Gastroesophageal sphincter (tissue), 4 donors: ENCODE measurements around the gene RNF43. TPM values are rescaled to one million over a fixed set of nuclear protein-coding genes. Genes with fewer than 3 reads are reported as not detected.

Experiments
- ATAC-seq: fragments of 150-250 bp; one replicate; pipeline ENCODE4 v1.9.1; 2016; ENCODE audit warnings: mild to moderate bottlenecking, moderate library complexity
- H3K27ac ChIP-seq, 4 donors: fragments of 200-600 bp; sonication (generic) in 3 of 4; 1 replicate in 3 of 4; 2 replicates in 1 of 4; pipeline ENCODE4 v1.5.1; 2016 to 2019
- H3K27me3 ChIP-seq: fragments of 200-600 bp; sonication (generic); one replicate; pipeline ENCODE4 v1.5.1; 2019
- H3K36me3 ChIP-seq, 2 donors: fragments of 200-600 bp; sonication (generic); one replicate each; pipeline ENCODE4 v1.5.1; 2019; ENCODE audit warnings: control low read depth in 1 of 2
- H3K4me1 ChIP-seq, 3 donors: fragments of 200-600 bp; sonication (generic); 1 replicate in 2 of 3; 2 replicates in 1 of 3; pipeline ENCODE4 v1.5.1; 2016 to 2019; ENCODE audit warnings: control low read depth in 2 of 3
- H3K4me3 ChIP-seq, 2 donors: fragments of 200-600 bp; sonication (generic); one replicate each; pipeline ENCODE4 v1.5.1; 2019; ENCODE audit warnings: mild to moderate bottlenecking in 1 of 2, moderate library complexity in 1 of 2
- H3K9me3 ChIP-seq, 3 donors: fragments of 200-600 bp; sonication (generic); one replicate each; pipeline ENCODE4 v1.5.1; 2017 to 2019; ENCODE audit warnings: control low read depth in 2 of 3
- CTCF ChIP-seq, 4 experiments: fragments of 200-600 bp in 2 of 4; fragments of 450-650 bp in 2 of 4; sonication (generic) in 1 of 4; IDR thresholded peaks; one replicate each; pipeline ENCODE4 v1.5.1; 2017 to 2019; ENCODE audit warnings: antibody characterized with exemption in 4 of 4, mild to moderate bottlenecking in 2 of 4, moderate library complexity in 2 of 4
- EP300 ChIP-seq: sonication (generic); formaldehyde crosslinking; IDR thresholded peaks from one replicate; pipeline ENCODE4 v1.6.1; 2017; ENCODE audit warnings: antibody characterized with exemption, mild to moderate bottlenecking
- POLR2A ChIP-seq, 2 donors: fragments of 450-650 bp; IDR thresholded peaks; one replicate each; pipeline ENCODE4 v1.6.1; 2017; ENCODE audit warnings: antibody characterized with exemption in 2 of 2, mild to moderate bottlenecking in 2 of 2, moderate library complexity in 1 of 2
- POLR2AphosphoS5 ChIP-seq: sonication (generic); formaldehyde crosslinking; IDR thresholded peaks from one replicate; pipeline ENCODE4 v1.6.1; 2017; ENCODE audit warnings: antibody characterized with exemption
- WGBS, 2 donors: methylation state at CpG; one replicate each; pipeline ENCODE4 v1.1.5; 2018; ENCODE audit warnings: low coverage in 1 of 2; 5-methylcytosine and 5-hydroxymethylcytosine counted together
- total RNA-seq, 4 donors: library from RNA; depleted of rRNA; stranded (reverse); fragments of >200 nt; gene quantifications; one replicate each; pipeline ENCODE4 v1.1.0, GENCODE V29; 2016

Gene RNF43
- total RNA-seq, 4 donors from 2014 or later = 0.16 to 0.79 TPM; not detected in 2

DNA sequence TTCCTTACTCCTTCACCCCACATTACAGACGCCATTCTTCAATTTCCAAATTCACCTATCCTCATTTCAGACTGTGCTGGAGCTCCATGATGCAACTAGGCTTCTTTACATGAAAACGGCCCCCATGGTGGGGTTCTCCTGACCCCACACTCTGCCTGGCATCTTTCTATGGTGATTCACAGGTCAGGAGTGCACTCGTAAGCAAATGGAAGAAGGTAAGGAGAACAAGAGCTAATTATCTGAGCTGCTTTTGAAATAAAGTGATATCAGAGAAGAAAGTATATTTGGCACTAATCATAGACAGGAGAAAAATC is 37.9 kb downstream of the RNF43 start:
- Histone ChIP-seq H3K36me3 (no peaks in the 10 kb centered on the region), H3K9me3 (no peaks in the 10 kb centered on the region), H3K27ac (no peak overlapping the region), H3K4me3 (no peak overlapping the region), H3K27me3 (no peaks in the 10 kb centered on the region), H3K4me1 (no peaks in the 10 kb centered on the region)
- 44 to 100% methylated on average over 1 to 2 of the region's 3 CpGs for WGBS, 2 donors
- TF ChIP-seq POLR2A (IDR thresholded peaks at IDR 0.05) = no peak
- no peak for TF ChIP-seq EP300
- no peak for TF ChIP-seq POLR2AphosphoS5
- TF ChIP-seq CTCF (IDR thresholded peaks at IDR 0.05) = no peak
- no peak for ATAC-seq

DNA sequence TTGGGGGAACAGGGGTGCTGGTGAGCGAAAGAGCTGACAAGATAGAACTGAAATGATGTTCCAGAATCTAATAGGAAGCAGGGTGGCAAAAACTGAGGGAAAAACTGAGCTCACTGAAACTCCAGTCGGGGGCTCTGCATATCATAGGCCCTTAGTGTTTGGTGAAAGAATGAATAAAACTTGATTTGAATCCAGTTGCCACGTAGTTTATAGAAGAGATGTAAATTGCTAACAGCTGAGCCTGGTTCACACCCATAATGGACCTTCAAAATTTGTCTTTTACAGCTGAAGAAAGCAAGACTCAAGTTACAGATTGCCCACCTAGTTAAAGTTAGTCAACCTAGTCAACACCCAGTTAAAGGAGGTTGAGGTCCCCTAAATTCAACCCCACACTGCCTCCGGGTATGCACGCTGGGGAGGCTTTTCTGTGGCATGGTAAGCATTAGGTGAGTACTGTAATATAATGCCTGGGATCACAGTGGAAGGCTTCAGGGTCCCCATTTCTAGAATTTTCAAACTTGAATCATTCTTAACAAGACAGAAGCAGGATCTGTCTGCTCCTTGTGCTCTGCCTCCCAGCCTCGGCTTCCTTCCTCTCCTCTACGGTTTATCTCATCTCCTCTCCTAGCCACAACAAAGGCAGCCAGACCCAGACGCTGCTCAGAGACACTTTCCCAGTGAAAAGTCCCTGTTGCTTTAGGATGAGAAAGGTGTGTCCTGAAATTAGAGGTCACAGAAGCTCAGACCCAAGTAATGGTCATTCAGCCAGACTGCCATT is 38.4 kb downstream of the RNF43 start:
- TF ChIP-seq EP300 (no peak), CTCF (IDR thresholded peaks at IDR 0.05) (no peak), POLR2AphosphoS5 (no peak), POLR2A (IDR thresholded peaks at IDR 0.05) (no peak)
- Histone ChIP-seq H3K4me1 (no peaks in the 10 kb centered on the region), H3K27ac (no peak overlapping the region), H3K9me3 (no peaks in the 10 kb centered on the region), H3K36me3 (no peaks in the 10 kb centered on the region), H3K4me3 (no peak overlapping the region), H3K27me3 (no peaks in the 10 kb centered on the region)
- 58 to 61% methylated on average over 6 to 8 of the region's 8 CpGs for WGBS, 2 donors
- no peak for ATAC-seq

DNA sequence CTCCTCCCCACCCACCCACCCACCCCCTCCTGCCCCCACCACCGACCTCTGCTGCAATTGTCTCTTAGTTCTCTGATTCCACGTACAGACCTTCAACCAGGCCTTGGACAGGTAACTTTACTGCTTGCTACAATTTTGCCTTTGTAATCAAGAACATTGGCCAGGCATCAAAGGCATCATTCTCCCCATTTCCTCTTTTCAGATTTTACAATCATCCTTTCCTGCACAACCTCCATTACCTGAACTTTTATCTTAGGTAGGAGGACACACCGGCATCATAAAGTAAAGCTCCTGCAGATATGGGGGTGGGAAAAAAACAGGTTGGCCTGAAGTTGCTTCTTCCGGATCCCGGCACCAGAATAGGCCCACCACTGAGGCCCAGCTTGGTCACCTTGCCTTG is 39.7 kb downstream of the RNF43 start:
- Histone ChIP-seq H3K4me1 (no peaks in the 10 kb centered on the region), H3K4me3 (no peak overlapping the region), H3K27ac (no peak overlapping the region), H3K27me3 (no peaks in the 10 kb centered on the region), H3K9me3 (no peaks in the 10 kb centered on the region), H3K36me3 (no peaks in the 10 kb centered on the region)
- no peak for ATAC-seq
- WGBS, 2 donors = 76 to 90% methylated on average over 2 to 5 of the region's 5 CpGs
- no peak for TF ChIP-seq EP300
- TF ChIP-seq POLR2AphosphoS5 = no peak

DNA sequence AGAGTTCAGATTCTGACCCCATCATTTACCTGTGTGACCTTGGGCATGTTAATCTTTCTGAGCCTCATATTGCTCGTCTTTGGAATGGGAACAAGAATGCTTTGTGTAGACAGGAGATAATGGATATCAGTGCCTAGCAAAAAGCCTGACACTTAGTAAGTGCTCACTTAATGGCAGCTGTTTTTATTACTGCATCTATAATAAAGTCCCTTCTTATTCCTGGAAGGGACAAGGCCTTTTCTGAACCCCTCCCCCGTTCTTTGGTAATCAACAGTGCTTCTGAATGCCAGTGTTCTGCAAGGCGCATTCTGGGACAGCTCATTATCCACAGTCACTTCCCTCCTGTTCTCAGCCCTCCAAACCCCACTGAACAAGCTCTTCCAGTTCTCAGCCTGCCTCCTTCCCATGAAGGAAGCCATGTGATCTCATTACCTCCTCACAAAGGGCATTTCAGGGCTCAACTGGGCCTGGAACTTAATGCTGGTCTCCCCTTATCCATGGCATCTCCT is 40.2 kb downstream of the RNF43 start:
- H3K36me3 ChIP-seq = no peaks in the 10 kb centered on the region
- H3K27me3 ChIP-seq = no peaks in the 10 kb centered on the region
- H3K4me1 ChIP-seq = no peaks in the 10 kb centered on the region
- H3K9me3 ChIP-seq = no peaks in the 10 kb centered on the region
- WGBS, 2 donors = 65 to 70% methylated on average over 3 of the region's 3 CpGs
- H3K27ac ChIP-seq = no peak overlapping the region
- H3K4me3 ChIP-seq = no peak overlapping the region
- TF ChIP-seq EP300 (no peak), POLR2AphosphoS5 (no peak), CTCF (IDR thresholded peaks at IDR 0.05) (no peak), POLR2A (IDR thresholded peaks at IDR 0.05) (no peak)
- ATAC-seq = no peak

DNA sequence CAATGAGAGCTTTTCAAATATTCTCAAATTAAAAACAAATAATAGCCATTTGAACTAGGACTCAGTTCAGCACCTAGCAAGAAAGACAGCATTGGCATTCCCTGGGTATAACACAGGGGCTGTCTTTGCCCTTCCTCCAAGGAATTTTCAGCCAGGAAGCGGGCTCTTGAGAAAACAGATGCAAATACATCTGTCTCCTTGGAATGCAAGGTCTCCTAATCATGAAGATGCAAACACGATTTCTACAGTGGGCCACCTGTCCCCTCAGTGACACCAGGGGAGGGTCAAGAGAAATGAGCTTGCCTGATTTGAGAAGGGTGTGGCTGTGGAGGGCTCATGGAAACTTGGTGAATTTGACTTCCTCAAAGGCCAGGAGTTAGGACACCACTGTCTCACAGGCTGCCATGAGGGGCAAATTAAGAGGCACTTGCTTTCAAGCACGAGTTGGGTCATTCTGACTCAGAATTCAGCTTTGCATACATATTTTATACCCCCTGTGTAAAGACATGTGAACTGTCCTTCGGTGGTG is 40.8 kb downstream of the RNF43 start:
- H3K4me1 ChIP-seq = no peaks in the 10 kb centered on the region
- ATAC-seq = no peak
- H3K27ac ChIP-seq = no peak overlapping the region
- H3K4me3 ChIP-seq = no peak overlapping the region
- WGBS, 2 donors = 43 to 60% methylated on average over 2 to 4 of the region's 4 CpGs
- H3K36me3 ChIP-seq = no peaks in the 10 kb centered on the region
- no peaks in the 10 kb centered on the region for H3K27me3 ChIP-seq
- TF ChIP-seq POLR2AphosphoS5 = no peak
- TF ChIP-seq POLR2A (IDR thresholded peaks at IDR 0.05) = no peak
- TF ChIP-seq CTCF (IDR thresholded peaks at IDR 0.05) = no peak
- TF ChIP-seq EP300 = no peak
- H3K9me3 ChIP-seq = no peaks in the 10 kb centered on the region
